Stimulated activated CD4-positive, alpha-beta T cell treated with anti-CD3 and anti-CD28 coated beads, Interleukin-4, amount 100 ng/mL, for 1 hour (primary cell): ENCODE data around the gene UCHL1.
"Not testable (repeated sequence)": the region's sequence is repeated elsewhere in the genome, so short reads cannot be mapped to it uniquely, and the experiment has no call there.

ENCODE experiments used
- DNase-seq: peaks from one replicate; pipeline ENCODE4 v3.0.0-alpha.2; 2020

UCHL1 gene

DNA sequence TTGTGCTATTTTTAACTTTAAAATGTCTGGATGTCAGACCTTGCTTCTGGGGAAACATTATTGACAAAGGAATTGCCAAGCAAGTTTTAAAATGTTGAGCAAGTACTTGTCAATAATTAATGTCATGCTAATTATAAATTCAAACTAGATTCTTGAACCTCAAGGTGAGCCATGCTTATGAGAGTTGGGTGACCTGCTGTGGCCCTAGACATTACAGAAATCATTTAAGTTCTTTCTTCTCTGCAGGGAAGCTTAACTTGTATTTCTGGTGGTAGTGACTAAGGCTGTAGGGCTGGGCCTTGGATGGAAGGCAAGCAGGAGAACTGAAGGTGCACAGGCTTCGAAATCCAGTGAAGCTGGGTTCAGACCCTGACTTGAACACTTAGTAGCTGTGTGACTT, 14.8 kb upstream of the UCHL1 start:
- DNase-seq: no peak

- DNase-seq: no peak
Observed at GRCh38 chr4:41245983-41246382, 10.7 kb upstream of the UCHL1 start.

GRCh38 chr4:41256131-41256739, 493 bp upstream of the UCHL1 start:
- no peak for DNase-seq

- DNase-seq: peak; percentile 48
Observed at GRCh38 chr4:41257257-41257901, 651 bp downstream of the UCHL1 start.

DNA sequence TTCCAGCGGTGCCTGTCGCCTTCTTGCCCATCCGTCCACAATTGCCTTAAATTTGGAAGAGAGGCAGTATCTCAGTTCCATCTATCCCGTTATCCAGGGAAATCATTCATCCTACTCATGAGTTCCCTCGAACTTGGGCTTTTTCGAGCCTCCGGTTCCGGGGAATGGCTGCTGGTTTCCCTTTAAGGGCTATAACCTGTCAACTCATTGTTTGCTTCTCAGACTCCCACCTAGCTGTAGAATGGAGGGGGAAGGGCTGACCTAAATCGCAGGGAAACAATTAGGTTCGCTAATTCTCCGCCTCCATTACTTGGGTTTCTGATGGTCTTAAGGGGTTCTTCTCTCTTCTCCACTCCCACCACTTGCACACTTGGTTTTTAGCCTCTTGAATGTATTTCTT, 1.2 kb downstream of the UCHL1 start:
- DNase-seq: no peak

DNA sequence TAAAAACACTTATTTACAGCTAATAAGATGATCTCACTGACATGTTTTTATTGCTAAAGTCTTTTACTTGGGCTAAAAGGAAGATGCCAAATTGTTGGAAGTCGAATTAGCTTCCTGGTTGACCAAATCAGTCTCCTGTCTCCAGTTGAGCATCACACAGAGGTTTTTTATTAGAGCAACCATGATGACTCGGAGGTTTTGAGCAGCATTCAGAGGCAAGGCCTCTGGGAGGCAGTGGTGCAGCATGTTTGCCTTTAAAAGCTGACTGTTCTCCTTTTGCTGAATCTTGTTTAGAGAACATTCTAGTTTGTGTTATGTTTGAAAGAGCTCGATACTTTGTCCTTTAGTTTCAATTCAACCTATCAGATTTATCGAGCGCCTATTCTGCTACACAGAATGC, 2.1 kb downstream of the UCHL1 start:
- no peak for DNase-seq

- DNase-seq: no peak
Observed at GRCh38 chr4:41260116-41260733, 3.5 kb downstream of the UCHL1 start.

DNA sequence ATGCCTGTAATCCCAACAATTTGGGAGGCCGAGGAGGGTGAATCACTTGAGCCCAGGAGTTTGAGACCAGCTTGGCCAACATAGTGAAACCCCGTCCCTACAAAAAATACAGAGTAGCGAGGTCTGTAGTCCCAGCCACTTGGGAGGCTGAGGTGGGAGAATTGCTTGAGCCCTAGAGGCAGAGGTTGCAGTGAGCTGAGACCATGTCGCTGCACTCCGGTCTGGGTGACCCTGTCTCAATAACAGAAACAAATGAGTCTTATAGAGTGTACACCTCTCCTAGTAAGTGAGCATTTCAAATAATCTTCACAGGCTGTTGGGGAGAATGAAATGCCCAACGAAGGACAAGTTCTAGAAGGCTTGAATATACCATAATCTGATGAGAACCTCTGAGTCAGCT, 5.5 kb downstream of the UCHL1 start:
- no peak for DNase-seq

GRCh38 chr4:41264212-41264611, 7.5 kb downstream of the UCHL1 start:
- no peak for DNase-seq

- DNase-seq: no peak
Observed at GRCh38 chr4:41267997-41268396, 11.3 kb downstream of the UCHL1 start.

- no peak for DNase-seq
Observed at GRCh38 chr4:41268721-41269517, 12.2 kb downstream of the UCHL1 start.

DNA sequence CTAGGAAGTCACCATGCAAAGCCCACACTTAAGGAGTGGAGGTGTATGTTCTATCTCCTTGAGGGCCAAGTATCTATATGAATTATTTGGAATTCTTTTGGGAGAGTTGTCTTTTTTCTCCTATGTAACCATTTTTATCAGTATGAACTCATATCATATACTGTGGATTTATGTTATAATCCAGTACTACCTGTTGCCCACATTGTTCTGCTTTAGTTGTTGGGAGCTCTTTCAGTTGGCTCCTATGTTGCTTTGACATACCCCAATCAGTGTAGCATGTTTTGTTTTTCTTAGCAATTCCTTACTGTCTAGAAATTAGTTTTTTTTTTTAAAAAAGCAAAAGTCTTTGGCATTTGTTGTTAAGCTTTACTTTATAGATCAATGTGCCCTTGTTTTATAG, 13.0 kb downstream of the UCHL1 start:
- DNase-seq: no peak

DNA sequence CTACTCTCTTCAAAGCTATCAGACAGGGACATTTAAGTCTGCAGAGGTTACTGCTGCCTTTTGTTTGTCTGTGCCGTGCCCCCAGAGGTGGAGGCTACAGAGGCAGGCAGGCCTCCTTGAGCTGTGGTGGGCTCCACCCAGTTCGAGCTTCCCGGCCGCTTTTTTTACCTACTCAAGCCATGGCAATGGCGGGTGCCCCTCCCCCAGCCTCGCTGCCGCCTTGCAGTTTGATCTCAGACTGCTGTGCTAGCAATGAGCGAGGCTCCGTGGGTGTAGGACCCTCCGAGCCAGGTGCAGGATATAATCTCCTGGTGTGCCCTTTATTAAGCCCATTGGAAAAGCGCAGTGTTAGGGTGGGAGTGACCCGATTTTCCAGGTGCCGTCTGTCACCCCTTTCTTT, 19.2 kb downstream of the UCHL1 start:
- DNase-seq: not testable (repeated sequence)

DNA sequence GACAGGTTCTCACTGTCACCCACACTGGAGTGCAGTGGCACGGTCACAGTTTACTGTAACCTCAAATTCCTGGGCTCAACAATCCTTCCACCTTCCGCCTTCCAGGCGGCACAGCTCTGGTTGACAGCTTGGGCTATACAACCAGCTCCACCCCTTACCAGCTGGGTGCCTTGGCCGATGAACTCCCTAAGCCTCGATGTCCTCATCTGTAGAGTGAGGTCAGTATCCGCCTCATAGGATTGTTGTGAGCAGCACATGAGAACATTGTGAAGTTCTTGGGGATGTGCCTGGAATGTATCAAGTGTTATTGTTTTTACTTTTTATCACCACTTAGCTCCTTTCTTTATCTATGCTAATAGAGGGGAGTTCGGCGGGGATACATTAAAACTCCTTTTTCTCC, 23.3 kb downstream of the UCHL1 start:
- no peak for DNase-seq

- DNase-seq: no peak
Observed at GRCh38 chr4:41281038-41281634, 24.4 kb downstream of the UCHL1 start.

DNA sequence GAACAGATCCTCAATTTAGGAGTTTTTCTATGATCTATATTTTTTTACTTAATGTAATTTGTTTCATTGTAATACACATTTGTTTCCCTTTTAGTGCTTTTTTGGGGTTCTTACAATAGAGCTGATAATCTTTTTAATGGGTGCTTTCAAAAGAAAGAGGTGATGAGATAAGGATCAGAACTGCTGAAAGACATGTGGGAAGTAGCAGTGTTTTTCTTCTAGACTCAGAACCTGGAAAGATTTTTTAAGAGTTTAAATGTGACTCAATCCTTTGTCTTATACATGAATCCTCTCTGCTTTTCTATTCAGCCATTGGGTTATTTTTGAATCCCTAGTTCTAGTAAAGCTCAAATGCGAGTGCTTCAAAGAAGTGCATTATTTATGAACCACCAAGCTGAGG, 25.6 kb downstream of the UCHL1 start:
- no peak for DNase-seq

DNA sequence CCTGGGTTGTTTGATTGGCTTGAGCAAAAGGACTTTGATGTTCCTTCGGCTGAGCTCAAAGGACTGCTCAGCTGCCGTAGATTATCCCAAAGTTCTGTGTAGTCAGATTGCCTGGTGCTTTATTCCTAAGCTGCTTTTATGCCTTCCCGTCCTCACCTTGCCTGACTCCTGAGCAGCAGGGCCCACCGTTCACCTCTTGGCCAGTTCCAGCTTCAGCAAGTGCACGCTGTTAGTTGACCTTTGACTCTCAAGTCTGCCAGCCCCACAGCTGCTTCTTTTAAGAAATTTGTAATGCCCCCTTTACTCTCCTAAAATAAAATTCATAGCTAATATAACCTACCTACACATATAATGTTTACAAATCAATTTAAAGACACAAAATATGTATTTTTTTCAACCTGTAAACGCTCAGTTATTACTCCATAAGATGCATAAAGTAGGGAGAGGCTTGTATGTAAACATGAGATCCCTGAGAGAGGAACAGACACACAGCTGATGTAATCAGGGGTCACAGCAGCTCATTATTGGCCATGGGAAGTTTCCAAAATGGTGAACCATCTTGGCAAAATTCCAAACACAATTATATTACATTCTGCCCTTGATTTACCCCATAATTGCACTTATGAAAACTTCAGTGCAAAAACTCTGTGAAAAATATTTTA, 28.6 kb downstream of the UCHL1 start:
- no peak for DNase-seq

GRCh38 chr4:41285864-41286235, 29.1 kb downstream of the UCHL1 start:
- DNase-seq: no peak

DNA sequence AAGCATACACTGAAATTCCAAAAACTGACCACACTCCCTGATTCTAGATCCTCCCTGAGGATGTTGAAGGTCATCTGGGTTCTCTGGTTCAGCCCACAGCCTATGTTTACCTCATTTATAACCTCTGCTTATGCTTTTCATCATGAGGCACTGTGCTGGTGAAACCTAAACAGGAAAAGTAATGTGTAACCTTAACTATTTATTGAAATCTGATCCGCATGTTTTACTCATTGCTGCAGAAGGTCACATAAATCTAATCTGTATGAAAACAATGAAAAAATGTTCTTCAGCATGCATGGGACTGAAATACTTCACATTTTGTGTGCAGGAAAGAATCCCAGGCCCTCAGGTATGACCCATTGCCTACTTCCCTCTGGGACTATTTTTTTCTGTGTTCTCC, 30.3 kb downstream of the UCHL1 start:
- no peak for DNase-seq

DNA sequence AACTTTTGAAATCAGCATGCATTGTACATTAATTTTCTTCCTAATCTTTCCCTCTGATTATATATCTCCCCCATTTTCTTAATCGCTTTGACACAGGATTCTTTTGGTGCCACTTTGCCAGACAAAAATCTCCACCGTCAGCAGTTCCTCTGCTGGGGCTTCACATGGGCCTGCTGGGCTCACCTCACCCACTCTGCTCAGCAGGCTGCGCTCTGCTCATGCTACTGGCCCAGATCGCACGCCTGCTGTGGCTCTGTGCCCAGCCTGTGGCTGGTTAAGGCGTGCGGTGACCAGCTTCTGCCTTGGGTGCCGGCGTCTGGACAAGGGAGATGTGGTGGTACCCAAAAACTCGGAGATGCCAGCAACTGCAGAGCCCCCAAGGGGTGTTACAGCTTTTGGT, 31.1 kb downstream of the UCHL1 start:
- DNase-seq: no peak

- no peak for DNase-seq
Observed at GRCh38 chr4:41288254-41288653, 31.5 kb downstream of the UCHL1 start.

GRCh38 chr4:41290479-41290878, 33.8 kb downstream of the UCHL1 start:
- DNase-seq: no peak
